Endodermal cell (in vitro differentiated cells): ENCODE data around the gene TERB2. TPM values are rescaled to one million over a fixed set of nuclear protein-coding genes. Genes with fewer than 3 reads are reported as not detected.
"Not testable (repeated sequence)": the region's sequence is repeated elsewhere in the genome, so short reads cannot be mapped to it uniquely, and the experiment has no call there.

Experiments
- DNase-seq: peaks from one replicate; pipeline ENCODE4 v3.0.0-alpha.2; 2017
- H3K27ac ChIP-seq: 2 replicates; pipeline ENCODE4 v1.5.1; 2013; ENCODE audit warnings: mild to moderate bottlenecking, low read depth, low read length, moderate library complexity
- H3K27me3 ChIP-seq: 2 replicates; pipeline ENCODE4 v1.6.1; 2013; ENCODE audit warnings: mild to moderate bottlenecking, low read length, moderate library complexity; ENCODE audit not compliant: insufficient read depth, control insufficient read depth, poor library complexity, severe bottlenecking
- H3K36me3 ChIP-seq: 2 replicates; pipeline ENCODE4 v1.7.0; 2013; ENCODE audit warnings: mild to moderate bottlenecking, low read length, moderate library complexity; ENCODE audit not compliant: control insufficient read depth, insufficient read depth
- H3K4me1 ChIP-seq: one replicate; pipeline ENCODE4 v1.7.0; 2013; ENCODE audit warnings: low read length; ENCODE audit not compliant: control insufficient read depth, insufficient read depth
- H3K4me3 ChIP-seq: 2 replicates; pipeline ENCODE4 v1.5.1; 2013; ENCODE audit warnings: mild to moderate bottlenecking, low read length, moderate library complexity
- H3K9ac ChIP-seq: 2 replicates; pipeline ENCODE4 v1.6.1; 2013; ENCODE audit warnings: mild to moderate bottlenecking, low read length, moderate library complexity; ENCODE audit not compliant: poor library complexity, severe bottlenecking; ENCODE audit errors: extremely low read depth
- H3K9me3 ChIP-seq: 2 replicates; pipeline ENCODE4 v1.6.1; 2013; ENCODE audit warnings: mild to moderate bottlenecking, low read length, moderate library complexity; ENCODE audit not compliant: control insufficient read depth
- H3K27ac Mint-ChIP-seq: 2 replicates; pipeline ENCODE4 v1.8.0; 2020; ENCODE audit warnings: mixed read lengths
- H3K27me3 Mint-ChIP-seq: 2 replicates; pipeline ENCODE4 v1.8.0; 2021; ENCODE audit warnings: mild to moderate bottlenecking, mixed read lengths; ENCODE audit not compliant: insufficient read depth
- H3K36me3 Mint-ChIP-seq: 2 replicates; pipeline ENCODE4 v1.8.0; 2020; ENCODE audit warnings: low read depth, mixed read lengths
- H3K4me1 Mint-ChIP-seq: 2 replicates; pipeline ENCODE4 v1.8.0; 2020; ENCODE audit warnings: mixed read lengths
- H3K4me3 Mint-ChIP-seq: 2 replicates; pipeline ENCODE4 v1.8.0; 2020; ENCODE audit warnings: mild to moderate bottlenecking, moderate library complexity, mixed read lengths
- H3K9me3 Mint-ChIP-seq: 2 replicates; pipeline ENCODE4 v1.8.0; 2020; ENCODE audit warnings: mild to moderate bottlenecking, mixed read lengths
- CTCF ChIP-seq: fragments of 200-600 bp; sonication (generic); conservative IDR thresholded peaks from 2 replicates; pipeline ENCODE4 v1.5.0; 2021; ENCODE audit warnings: antibody characterized with exemption, mild to moderate bottlenecking
- WGBS, 2 experiments: methylation state at CpG; one replicate each; pipeline versions ENCODE4 v1.1.5 to v1.1.7; 2013; ENCODE audit warnings: missing lambda C conversion rate in 2 of 2, mixed read lengths in 1 of 2; ENCODE audit not compliant: insufficient coverage in 1 of 2, insufficient read length in 1 of 2; 5-methylcytosine and 5-hydroxymethylcytosine counted together
- total RNA-seq, 2 donors: library from RNA; stranded (reverse); fragmentation: NEBNext Ultra II Directional in 1 of 2; extraction: Animal tissue kit (Norgen Biotek cat#: 25700) in 1 of 2; gene quantifications; 2 replicates in 1 of 2; 3 replicates in 1 of 2; pipeline ENCODE4 v1.2.1, GENCODE V29; 2021

TERB2 gene
- total RNA-seq, 2 donors from 2014 or later, result not detected

GRCh38 chr15:45009046-45009445 lies 52.6 kb downstream of the TERB2 start:
- H3K9me3 Mint-ChIP-seq, result peaks cover 51% of the 10 kb centered on the region
- H3K36me3 Mint-ChIP-seq, result no peaks in the 10 kb centered on the region
- 79 to 100% methylated on average over 2 of the region's 2 CpGs for WGBS, 2 experiments
- H3K4me3 Mint-ChIP-seq, result no peak overlapping the region
- Histone ChIP-seq H3K27me3 (no peaks in the 10 kb centered on the region), H3K27ac (no peak overlapping the region), H3K4me1 (no peaks in the 10 kb centered on the region), H3K36me3 (no peaks in the 10 kb centered on the region), H3K9ac (no peak overlapping the region), H3K9me3 (peaks cover 28% of the 10 kb centered on the region), H3K4me3 (no peak overlapping the region)
- TF ChIP-seq CTCF, result no peak
- H3K4me1 Mint-ChIP-seq, result no peaks in the 10 kb centered on the region
- no peak overlapping the region for H3K27ac Mint-ChIP-seq
- no peak for DNase-seq
- peaks cover 11% of the 10 kb centered on the region for H3K27me3 Mint-ChIP-seq

GRCh38 chr15:45015114-45015513 lies 58.6 kb downstream of the TERB2 start:
- H3K36me3 ChIP-seq, H3K9ac ChIP-seq, H3K36me3 Mint-ChIP-seq, H3K27me3 ChIP-seq, DNase-seq, H3K4me3 Mint-ChIP-seq, H3K27ac Mint-ChIP-seq, H3K27ac ChIP-seq, H3K4me3 ChIP-seq, H3K4me1 Mint-ChIP-seq, H3K4me1 ChIP-seq: not testable (repeated sequence)
- WGBS, 2 experiments, result 90% methylated on average over 1 of the region's 1 CpG
- Mint-ChIP-seq H3K9me3 (peaks cover 27% of the 10 kb centered on the region), H3K27me3 (peaks cover 47% of the 10 kb centered on the region)
- peaks cover 11% of the 10 kb centered on the region for H3K9me3 ChIP-seq

- Mint-ChIP-seq H3K9me3 (peaks cover 13% of the 10 kb centered on the region), H3K27me3 (peaks cover 53% of the 10 kb centered on the region)
- H3K36me3 ChIP-seq, H3K27me3 ChIP-seq, H3K4me1 Mint-ChIP-seq, H3K9ac ChIP-seq, H3K36me3 Mint-ChIP-seq, DNase-seq, H3K4me1 ChIP-seq, H3K4me3 Mint-ChIP-seq, H3K4me3 ChIP-seq, H3K27ac ChIP-seq, H3K27ac Mint-ChIP-seq, H3K9me3 ChIP-seq: not testable (repeated sequence)
- 89 to 93% methylated on average over 5 to 9 of the region's 9 CpGs for WGBS, 2 experiments
Observed at GRCh38 chr15:45020222-45020900, 63.9 kb downstream of the TERB2 start.

GRCh38 chr15:45020901-45021259 lies 64.4 kb downstream of the TERB2 start:
- WGBS, 2 experiments, result 94 to 95% methylated on average over 8 to 9 of the region's 9 CpGs
- not testable (repeated sequence) for H3K27me3 ChIP-seq, H3K4me1 ChIP-seq, H3K27ac ChIP-seq, H3K27ac Mint-ChIP-seq, H3K4me3 Mint-ChIP-seq, H3K4me1 Mint-ChIP-seq, H3K9me3 ChIP-seq, DNase-seq, H3K9ac ChIP-seq, H3K4me3 ChIP-seq, H3K36me3 ChIP-seq, H3K36me3 Mint-ChIP-seq
- peaks cover 12% of the 10 kb centered on the region for H3K9me3 Mint-ChIP-seq
- H3K27me3 Mint-ChIP-seq, result peaks cover 49% of the 10 kb centered on the region
